Measurements from ENCODE around the gene GRB2. TPM values are rescaled to one million over a fixed set of nuclear protein-coding genes. Genes with fewer than 3 reads are reported as not detected.
"Not testable (repeated sequence)": the region's sequence is repeated elsewhere in the genome, so short reads cannot be mapped to it uniquely, and the experiment has no call there.

The GRB2 gene
- total RNA-seq, 1 donor from 2014 or later: 168 TPM

- intact Hi-C loops (cut with micrococcal nuclease): loop anchor here (1.0 to 2.0 kb wide), 14 partner anchors 19 to 494 kb away; partner anchors contain the start of genes ATP5PD, GGA3, GRB2 and KCTD2
These were observed 115.6 kb downstream of the GRB2 start for GRCh38 chr17:75289832-75290337.

DNA sequence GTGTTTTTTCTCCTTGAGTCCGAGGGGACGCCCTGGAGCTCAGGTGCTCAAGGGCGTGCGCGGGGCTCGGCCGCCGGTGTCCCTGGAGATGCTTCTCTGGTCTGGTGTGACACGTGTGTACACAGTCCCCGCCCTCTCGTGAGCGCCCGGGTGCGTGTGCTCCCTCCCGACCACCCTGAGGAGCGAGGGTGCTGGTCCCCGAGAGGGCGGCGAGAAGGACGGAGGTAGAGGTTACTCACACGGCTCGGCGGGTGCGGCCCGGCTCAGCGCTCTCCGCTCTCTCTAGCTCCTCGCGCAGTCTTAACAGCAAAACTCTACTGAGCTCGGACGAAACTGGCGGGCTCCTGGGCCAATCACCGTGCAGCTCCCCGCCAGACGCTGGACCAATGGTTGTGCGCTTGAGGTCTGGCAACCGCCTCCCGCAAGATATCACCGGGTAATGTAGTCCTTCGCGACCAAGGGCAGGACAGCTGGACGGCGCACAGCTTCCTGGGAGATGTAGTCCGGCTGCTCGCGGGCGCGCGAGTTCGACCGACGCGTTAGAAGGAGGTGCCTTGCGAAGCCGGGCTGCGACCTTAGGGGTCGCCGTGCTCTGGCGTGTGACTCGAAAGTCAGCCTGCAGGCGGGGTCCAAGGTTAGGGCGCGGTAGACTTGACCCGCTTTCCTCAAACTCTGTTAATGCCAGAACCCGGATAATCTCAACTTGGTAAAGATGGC lies 116.2 kb downstream of the GRB2 start, which contains the start of gene SLC25A19:
SLC25A19 (minus strand) TSS at position 319 of the 717 bp plus-strand sequence. CDS start 2,669 bp downstream, outside the sequence.
- intact Hi-C loops (cut with micrococcal nuclease): loop anchor here (1.0 to 2.0 kb wide), 14 partner anchors 18 to 495 kb away; partner anchors contain the start of genes ATP5PD, GGA3, GRB2 and KCTD2

GRCh38 chr17:75288770-75289114 lies 116.7 kb downstream of the GRB2 start:
- intact Hi-C loops (cut with micrococcal nuclease): loop anchor here (1.0 to 2.0 kb wide), 14 partner anchors 17 to 496 kb away; partner anchors contain the start of genes ATP5PD, GGA3, GRB2 and KCTD2

- intact Hi-C loops (cut with micrococcal nuclease): loop anchor here (2.0 kb wide), 3 partner anchors 168 to 242 kb away; partner anchors contain the start of genes ATP5PD, KCTD2, LLGL2 and TMEM94
These were observed 117.1 kb downstream of the GRB2 start for GRCh38 chr17:75288359-75288758.

GRCh38 chr17:75287221-75287620 lies 118.3 kb downstream of the GRB2 start:
- intact Hi-C loops (cut with micrococcal nuclease): no loop called here

GRCh38 chr17:75285123-75285522 lies 120.4 kb downstream of the GRB2 start:
- intact Hi-C loops (cut with micrococcal nuclease): no loop called here

- intact Hi-C loops (cut with micrococcal nuclease): not testable (repeated sequence)
These were observed 125.3 kb downstream of the GRB2 start for GRCh38 chr17:75280189-75280588.

DNA sequence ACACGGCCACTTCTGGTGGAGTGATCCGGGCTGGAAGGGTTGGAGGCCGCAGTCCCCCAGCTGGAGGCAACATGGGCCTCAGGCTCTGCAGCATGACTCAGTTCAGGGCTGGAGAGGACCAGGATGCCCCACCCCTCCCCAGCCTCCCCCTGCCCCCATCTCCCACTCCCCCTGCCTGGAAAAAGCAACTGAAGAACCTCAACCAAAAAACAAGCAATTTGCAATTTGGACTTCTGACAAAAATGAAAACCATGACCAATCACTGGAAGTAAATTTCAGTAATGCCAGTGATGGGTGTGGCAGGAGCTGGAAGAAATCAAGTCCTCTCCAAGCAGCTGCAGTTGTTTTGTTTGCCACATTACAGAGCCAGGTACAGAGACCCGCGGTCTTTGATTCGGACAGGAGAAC lies 127.8 kb downstream of the GRB2 start:
- intact Hi-C loops (cut with micrococcal nuclease): no loop called here

GRCh38 chr17:75273977-75274708 lies 131.3 kb downstream of the GRB2 start:
- intact Hi-C loops (cut with micrococcal nuclease): loop anchor here (5.0 kb wide), 2 partner anchors 72 to 243 kb away; partner anchors contain the start of genes CASKIN2 and TSEN54

DNA sequence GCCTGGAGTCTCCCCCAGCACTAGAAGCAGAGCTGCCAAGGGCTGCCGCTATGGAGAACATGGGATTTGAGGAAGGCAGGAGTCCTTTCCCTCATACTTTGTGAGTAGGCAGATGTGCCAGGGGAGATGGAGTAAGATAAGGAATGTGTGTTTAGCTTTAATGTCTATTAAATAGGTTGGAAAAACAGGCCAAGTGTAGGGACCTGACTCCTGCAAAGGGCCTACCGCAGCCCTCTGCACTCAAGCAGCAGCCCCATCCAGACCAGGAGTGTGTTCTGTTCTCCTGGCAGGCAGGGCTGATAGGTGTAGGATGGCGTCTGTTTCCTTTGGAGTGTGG lies 132.7 kb downstream of the GRB2 start:
- intact Hi-C loops (cut with micrococcal nuclease): loop anchor here (5.0 kb wide), 2 partner anchors 71 to 244 kb away; partner anchors contain the start of genes CASKIN2 and TSEN54

- intact Hi-C loops (cut with micrococcal nuclease): loop anchor here (1.0 to 5.0 kb wide), 5 partner anchors 17 to 245 kb away; partner anchors contain the start of genes CASKIN2, GRB2, SLC25A19 and TSEN54
These were observed 133.3 kb downstream of the GRB2 start for GRCh38 chr17:75271955-75272847.

DNA sequence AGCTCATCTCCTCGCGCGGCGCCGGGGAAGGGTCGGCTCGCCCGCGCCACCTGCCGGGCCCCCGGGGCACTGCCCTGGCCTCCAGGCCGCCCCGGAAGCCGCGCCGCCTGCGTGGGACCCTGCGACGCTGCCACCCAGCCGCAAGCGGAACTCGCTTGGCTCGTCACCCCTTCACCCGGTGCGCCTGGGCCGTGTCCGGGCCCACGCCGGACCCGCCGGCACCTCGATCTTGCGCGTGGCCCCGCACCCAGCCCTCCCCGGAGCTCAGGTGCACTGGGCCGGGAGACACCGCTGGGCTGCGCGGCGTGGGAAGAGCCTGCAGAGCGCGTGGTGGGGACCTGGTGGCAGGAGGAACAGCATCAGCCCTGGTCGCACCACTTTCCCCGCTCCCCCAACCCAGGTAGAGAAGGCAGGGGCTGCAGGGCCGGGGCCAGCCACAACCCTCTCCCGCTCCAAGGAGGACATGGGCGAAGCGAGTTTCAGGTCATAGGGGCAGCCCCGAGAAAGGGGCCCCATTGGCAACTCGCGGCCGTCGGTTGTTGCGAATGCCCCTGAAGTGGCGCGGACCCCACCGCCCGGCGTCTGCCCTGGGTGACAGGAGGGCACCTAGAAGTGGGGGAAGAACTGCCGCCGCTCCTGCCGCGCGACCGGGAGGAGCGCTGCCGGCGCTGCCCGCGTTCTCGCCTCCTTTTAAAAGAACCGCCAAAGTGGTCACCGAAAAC lies 134.1 kb downstream of the GRB2 start:
- intact Hi-C loops (cut with micrococcal nuclease): loop anchor here (1.0 to 5.0 kb wide), 5 partner anchors 18 to 246 kb away; partner anchors contain the start of genes CASKIN2, GRB2, SLC25A19 and TSEN54

DNA sequence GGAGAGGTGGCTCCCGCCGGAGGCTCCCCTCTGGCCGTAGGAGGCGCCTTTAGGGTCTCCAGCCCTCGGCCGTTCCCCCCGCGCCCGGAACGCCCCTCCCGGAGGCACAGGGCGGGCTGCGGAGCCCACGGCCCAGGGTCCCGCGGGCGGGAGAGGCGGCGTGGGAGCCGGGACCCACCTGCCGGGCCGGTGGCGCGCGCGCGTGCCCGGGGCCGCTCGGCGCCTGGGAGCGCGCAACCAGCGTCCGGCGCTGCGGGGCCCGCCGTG lies 134.6 kb downstream of the GRB2 start, which contains the start of gene MIF4GD:
MIF4GD (minus strand) TSS at position 266 of the 267 bp plus-strand sequence. CDS start 1,036 bp downstream, outside the sequence.
- intact Hi-C loops (cut with micrococcal nuclease): loop anchor here (1.0 to 5.0 kb wide), 7 partner anchors 10 to 246 kb away; partner anchors contain the start of genes CASKIN2, GGA3, GRB2 and MRPS7

DNA sequence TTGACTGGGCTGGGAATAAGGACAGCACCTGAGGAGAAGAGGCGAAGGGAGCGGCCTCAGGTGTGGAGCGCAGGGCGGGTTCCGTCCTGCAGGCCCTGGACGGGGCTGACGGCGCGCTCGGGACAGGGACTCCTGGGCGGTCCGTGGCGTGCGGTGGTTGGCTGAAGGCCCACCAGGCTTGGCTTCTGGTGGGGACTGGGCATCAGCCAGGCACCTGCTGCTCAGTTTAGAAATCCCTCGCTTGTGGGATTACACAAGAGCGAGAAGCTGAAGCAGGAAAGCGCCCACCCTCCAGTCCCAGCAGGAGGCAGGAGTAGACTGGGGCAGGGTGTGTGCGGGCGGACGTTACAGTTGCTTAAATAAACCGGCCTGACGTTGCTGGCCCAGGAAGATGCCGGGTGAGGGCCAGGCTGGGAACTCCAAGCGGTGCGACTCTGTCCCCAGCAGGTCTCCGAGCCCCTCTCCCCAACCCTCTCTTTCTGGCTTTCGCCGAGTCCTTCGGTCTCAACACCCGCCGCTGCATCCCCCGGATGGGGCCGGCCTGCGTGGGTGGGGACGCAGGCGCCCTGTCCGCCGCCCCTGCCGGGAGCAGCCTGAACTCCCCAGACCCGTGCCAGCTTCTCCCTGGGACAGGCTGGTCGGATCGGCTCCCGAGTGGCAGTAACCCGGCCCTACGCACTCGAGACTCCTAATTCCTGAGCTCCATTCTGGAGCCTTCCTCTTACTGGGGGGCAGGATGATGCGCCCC lies 135.1 kb downstream of the GRB2 start:
- intact Hi-C loops (cut with micrococcal nuclease): loop anchor here (1.0 to 5.0 kb wide), 5 partner anchors 9 to 247 kb away; partner anchors contain the start of genes CASKIN2, GGA3, GRB2 and MRPS7

- intact Hi-C loops (cut with micrococcal nuclease): loop anchor here (1.0 to 5.0 kb wide), 5 partner anchors 9 to 247 kb away; partner anchors contain the start of genes CASKIN2, GGA3, GRB2 and MRPS7
These were observed 135.6 kb downstream of the GRB2 start for GRCh38 chr17:75269844-75270217.

Data from T-helper 1 cell treated with Interleukin-12 subunit alpha and Interleukin-12 subunit beta and Interleukin-4 antibody, amounts not matched to agents 30 ng/mL and 1 ng/mL, for 36 hours (primary cell).